GM12878 (cell line): ENCODE results near the gene ARF5. TPM values are rescaled to one million over a fixed set of nuclear protein-coding genes. Genes with fewer than 3 reads are reported as not detected.

Experiments used
- ATAC-seq: fragments of 200-7000 bp; cut with Tn5 transposase; 3 replicates; pipeline ENCODE4 v1.9.1; 2020; ENCODE audit warnings: mild to moderate bottlenecking, moderate library complexity
- BruUV-seq: library from RNA; stranded (reverse); fragments of 400-500 nt; replicated peaks from 2 replicates; lab custom pipeline; 2021; lab: Mats Ljungman, UMichigan
- CTCF ChIA-PET: fragments of 300-600 bp; sonication (Branson Sonifier 250); formaldehyde crosslinking; extraction: SDS; loops from one replicate; lab custom pipeline; 2021; ENCODE audit warnings: inconsistent platforms; lab: Yijun Ruan, JAX
- POLR2A ChIA-PET: fragments of 350-600 bp; formaldehyde crosslinking; extraction: SDS; loops from one replicate; lab custom pipeline; 2021; ENCODE audit warnings: inconsistent platforms; lab: Charles Lee
- RAD21 ChIA-PET: fragments of 300-600 bp; sonication (Branson Sonifier 250); formaldehyde crosslinking; loops from one replicate; lab custom pipeline; 2023; ENCODE audit warnings: antibody characterized with exemption; ENCODE audit not compliant: unreplicated experiment; lab: Charles Lee
- SMC1A ChIA-PET: fragments of 300-600 bp; sonication (Branson Sonifier 250); formaldehyde crosslinking; loops from one replicate; lab custom pipeline; 2023; ENCODE audit not compliant: unreplicated experiment, uncharacterized antibody; lab: Charles Lee
- DNase-seq: peaks from one replicate; pipeline ENCODE4 v3.0.0-alpha.2; 2011; ENCODE audit warnings: low read depth, low spot score
- FAIRE-seq: peaks from 3 replicates; lab custom pipeline; 2011; peaks lifted over from hg19 to GRCh38; lab: Jason Lieb, UNC
- H2AFZ ChIP-seq: 2 replicates; pipeline ENCODE4 v1.6.0; 2011; ENCODE audit warnings: low read depth, low read length, control low read depth; ENCODE audit not compliant: control insufficient read depth
- H3K27ac ChIP-seq: 2 replicates; pipeline ENCODE4 v1.5.1; 2011; ENCODE audit warnings: control low read depth; ENCODE audit not compliant: control insufficient read depth, insufficient read depth
- H3K27me3 ChIP-seq, 2 experiments: replicated peaks in 1 of 2; 2 replicates each; pipeline versions ENCODE4 v1.6.0 to v1.6.1; 2011; ENCODE audit warnings: low read length in 1 of 2; ENCODE audit not compliant: control insufficient read depth in 2 of 2, insufficient read depth in 2 of 2
- H3K36me3 ChIP-seq, 2 experiments: 2 replicates each; pipeline ENCODE4 v1.5.1; 2011; ENCODE audit warnings: low read length in 1 of 2; ENCODE audit not compliant: control insufficient read depth in 2 of 2, insufficient read depth in 2 of 2
- H3K4me1 ChIP-seq: 2 replicates; pipeline ENCODE4 v1.6.1; 2011; ENCODE audit warnings: mild to moderate bottlenecking, low read length, moderate library complexity, mixed read lengths; ENCODE audit not compliant: control insufficient read depth, insufficient read depth
- H3K4me2 ChIP-seq: 2 replicates; pipeline ENCODE4 v1.6.0; 2011; ENCODE audit warnings: control low read depth; ENCODE audit not compliant: control insufficient read depth, insufficient read depth
- H3K4me3 ChIP-seq: fragments of 200-600 bp; sonication (generic); 2 replicates; pipeline ENCODE4 v1.5.1; 2016
- H3K79me2 ChIP-seq: 2 replicates; pipeline ENCODE4 v1.6.0; 2011; ENCODE audit warnings: low read length; ENCODE audit not compliant: control insufficient read depth, insufficient read depth
- H3K9ac ChIP-seq: 2 replicates; pipeline ENCODE4 v1.8.0; 2011; ENCODE audit warnings: low read length, control low read depth, mixed read lengths; ENCODE audit not compliant: control insufficient read depth, insufficient read depth
- H3K9me3 ChIP-seq: replicated peaks from 3 replicates; pipeline ENCODE4 v1.5.1; 2011; ENCODE audit warnings: mild to moderate bottlenecking, low read length; ENCODE audit not compliant: control insufficient read depth, insufficient read depth
- H4K20me1 ChIP-seq: 2 replicates; pipeline ENCODE4 v1.6.0; 2011; ENCODE audit not compliant: control insufficient read depth, insufficient read depth
- EGR1 ChIP-seq, 2 experiments: IDR thresholded peaks; 1 replicate in 1 of 2; 2 replicates in 1 of 2; pipeline ENCODE4 v1.6.1; 2011 to 2012; ENCODE audit warnings: low read depth in 2 of 2, low read length in 2 of 2, borderline replicate concordance in 1 of 2, mild to moderate bottlenecking in 1 of 2, moderate library complexity in 1 of 2
- ESRRA ChIP-seq: IDR thresholded peaks from 2 replicates; pipeline ENCODE4 v1.6.1; 2012; ENCODE audit warnings: mild to moderate bottlenecking, low read length, improper control_type of control experiment
- MTA2 ChIP-seq: fragments of 450-650 bp; IDR thresholded peaks from 2 replicates; pipeline ENCODE4 v1.6.1; 2016; ENCODE audit warnings: low read depth, mild to moderate bottlenecking, moderate library complexity
- PAX8 ChIP-seq: fragments of 450-650 bp; IDR thresholded peaks from 2 replicates; pipeline ENCODE4 v1.6.1; 2017; ENCODE audit warnings: mild to moderate bottlenecking, moderate library complexity
- RBBP5 ChIP-seq: fragments of 200-600 bp; sonication (generic); conservative IDR thresholded peaks from 2 replicates; pipeline ENCODE4 v1.6.1; 2016
- ZNF24 ChIP-seq: fragments of 450-650 bp; IDR thresholded peaks from 2 replicates; pipeline ENCODE4 v1.6.1; 2017; ENCODE audit warnings: antibody characterized with exemption, mild to moderate bottlenecking
- in situ Hi-C: fragments of 300-500 bp; cut with MboI; formaldehyde crosslinking; loops from 9 replicates; pipeline ENCODE4 v1.14.3; 2018; ENCODE audit warnings: mixed read lengths
- intact Hi-C: fragments of 100-400 bp; cut with micrococcal nuclease; formaldehyde crosslinking; loops from one replicate; pipeline ENCODE4 v1.14.2; 2022; ENCODE audit not compliant: unreplicated experiment
- polyA plus RNA-seq, 11 experiments: library from polyadenylated mRNA; depleted of rRNA in 4 of 11; unstranded in 6 of 11; stranded (reverse) in 5 of 11; fragments of >200 nt; fragmentation: Nextera tagmentation in 4 of 11; fragmentation: Illumina TruSeq in 1 of 11; extraction: Ambion mirVana in 4 of 11; extraction: Trizol in 1 of 11; gene quantifications; 1 replicate in 1 of 11; 2 replicates in 10 of 11; pipeline versions ENCODE4 v1.2.1 to v1.2.3, GENCODE V29; 2011 to 2016; ENCODE audit warnings: inconsistent platforms in 2 of 11, missing spikeins in 2 of 11, low read depth in 1 of 11
- total RNA-seq, 4 experiments: library from RNA; depleted of rRNA in 3 of 4; stranded (reverse); fragments of >200 nt in 3 of 4; fragmentation: Illumina TruSeq in 1 of 4; extraction: Trizol in 1 of 4; gene quantifications; 2 replicates each; pipeline versions ENCODE4 v1.2.1 to v1.2.3, GENCODE V29; 2013 to 2021

Gene ARF5
- total and polyA plus RNA-seq, 10 of the 15 experiments (the other 5 are each of a cell fraction or from before 2014, with no cell fraction given), result 11.0 to 210 (median 131) TPM

DNA sequence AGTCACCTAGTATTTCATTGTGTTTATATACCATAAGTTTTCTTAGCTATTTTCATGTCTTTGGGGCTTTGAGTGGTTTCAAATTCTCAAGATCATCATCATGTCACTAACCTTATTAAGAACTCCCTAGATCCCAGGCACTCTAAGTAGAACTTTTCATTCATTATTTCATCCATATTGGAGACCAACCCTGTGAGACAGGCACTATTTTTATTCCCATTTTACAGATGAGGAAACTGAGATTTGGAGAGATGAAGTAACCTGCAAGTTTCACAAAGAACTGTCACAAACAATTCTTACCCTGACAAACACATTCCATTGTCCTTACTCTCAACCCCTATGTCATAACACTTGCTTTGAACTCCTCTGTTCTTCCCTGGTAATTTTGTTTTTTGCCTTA lies 50.0 kb downstream of the ARF5 start:
- FAIRE-seq (no peak), ATAC-seq (no peak), DNase-seq (no peak)
- Histone ChIP-seq H3K79me2 (no peaks in the 10 kb centered on the region), H3K4me1 (no peaks in the 10 kb centered on the region), H3K9ac (no peak overlapping the region), H3K36me3 (no peaks in the 10 kb centered on the region), H4K20me1 (no peaks in the 10 kb centered on the region), H3K9me3 (no peaks in the 10 kb centered on the region; the same call in 2 of the 3 replicates), H3K27me3 (no peaks in the 10 kb centered on the region), H3K4me3 (no peak overlapping the region), H2AFZ (no peak overlapping the region), H3K27ac (no peak overlapping the region), H3K4me2 (no peak overlapping the region)
- in situ Hi-C loops (no loop called here), intact Hi-C loops (no loop called here)
- CTCF ChIA-PET, result interaction anchor here (1.9 to 2.4 kb wide), 2 partner anchors 10 to 50 kb away, joined by 5 to 7 read pairs; partner anchors contain the start of gene ARF5
- no TSS peak for BruUV-seq
- TF ChIP-seq ESRRA, result no peak
- no peak for TF ChIP-seq ZNF24
- no peak for TF ChIP-seq RBBP5
- no peak for TF ChIP-seq EGR1 (IDR thresholded peaks at IDR 0.05; ENCODE audit: borderline replicate concordance in 1 of 2, low read depth in 2 of 2, low read length in 2 of 2)
- TF ChIP-seq PAX8, result no peak
- no peak for TF ChIP-seq MTA2
- POLR2A ChIA-PET, result no interaction called here
- SMC1A ChIA-PET, result interaction anchor here (1.4 to 2.0 kb wide), 2 partner anchors 11 to 16 kb away, joined by 4 to 6 read pairs; no protein-coding TSS in a partner anchor
- RAD21 ChIA-PET, result interaction anchor here (0.6 kb wide), 1 partner anchor 18 kb away, joined by 4 read pairs; no protein-coding TSS in a partner anchor

Other genes starting within 250 kb of the ARF5 start
- gene ZNF800, start 195.7 kb upstream of the ARF5 start, total RNA-seq (2014; rRNA removed), result 14.5 and 16.7 TPM in 2 replicates
- gene ZNF800, start 195.7 kb upstream of the ARF5 start, total RNA-seq (2014; rRNA removed; fragmentation: Illumina TruSeq; extraction: Trizol), result 33.9 and 34.3 TPM in 2 replicates
- 28.5 and 31.2 TPM in 2 replicates for gene ZNF800, start 195.7 kb upstream of the ARF5 start, total RNA-seq (2021)
- 23.0 and 31.8 TPM in 2 replicates for gene ZNF800, start 195.7 kb upstream of the ARF5 start, polyA plus RNA-seq (2011; rRNA removed)
- 24.5 and 38.1 TPM in 2 replicates for gene ZNF800, start 195.7 kb upstream of the ARF5 start, polyA plus RNA-seq (2014; fragmentation: Illumina TruSeq; extraction: Trizol)
- gene ZNF800, start 195.7 kb upstream of the ARF5 start, polyA plus RNA-seq (2014; fragmentation: Nextera tagmentation; extraction: Ambion mirVana), result 1 to 10 TPM; 6.8 to 7.4 TPM
- 11.0 and 11.8 TPM in 2 replicates for gene ZNF800, start 195.7 kb upstream of the ARF5 start, polyA plus RNA-seq (2014; rRNA removed)
- gene ZNF800, start 195.7 kb upstream of the ARF5 start, polyA plus RNA-seq (2016; fragmentation: Nextera tagmentation; extraction: Ambion mirVana), result 10 to 100 TPM; 26.6 to 27.6 TPM
- gene GCC1, start 2.8 kb upstream of the ARF5 start, total RNA-seq (2014; rRNA removed), result 11.3 and 11.9 TPM in 2 replicates
- gene GCC1, start 2.8 kb upstream of the ARF5 start, total RNA-seq (2014; rRNA removed; fragmentation: Illumina TruSeq; extraction: Trizol), result 9.2 and 9.6 TPM in 2 replicates
- gene GCC1, start 2.8 kb upstream of the ARF5 start, total RNA-seq (2021), result 14.7 and 14.9 TPM in 2 replicates
- gene GCC1, start 2.8 kb upstream of the ARF5 start, polyA plus RNA-seq (2011; rRNA removed), result 7.1 and 7.5 TPM in 2 replicates
- 7.0 and 8.0 TPM in 2 replicates for gene GCC1, start 2.8 kb upstream of the ARF5 start, polyA plus RNA-seq (2014; fragmentation: Illumina TruSeq; extraction: Trizol)
- 1 to 10 TPM; 1.8 to 2.7 TPM for gene GCC1, start 2.8 kb upstream of the ARF5 start, polyA plus RNA-seq (2014; fragmentation: Nextera tagmentation; extraction: Ambion mirVana)
- gene GCC1, start 2.8 kb upstream of the ARF5 start, polyA plus RNA-seq (2014; rRNA removed), result 8.4 and 8.7 TPM in 2 replicates
- 10 to 100 TPM; 13.5 to 17.2 TPM for gene GCC1, start 2.8 kb upstream of the ARF5 start, polyA plus RNA-seq (2016; fragmentation: Nextera tagmentation; extraction: Ambion mirVana)
- 0.90 and 1.0 TPM in 2 replicates for gene FSCN3, start 5.3 kb downstream of the ARF5 start, total RNA-seq (2014; rRNA removed)
- gene FSCN3, start 5.3 kb downstream of the ARF5 start, total RNA-seq (2014; rRNA removed; fragmentation: Illumina TruSeq; extraction: Trizol), result 0.31 and 0.69 TPM in 2 replicates
- 0.69 TPM in 1 of 2 replicates, not detected in the other for gene FSCN3, start 5.3 kb downstream of the ARF5 start, total RNA-seq (2021)
- 0.48 and 0.60 TPM in 2 replicates for gene FSCN3, start 5.3 kb downstream of the ARF5 start, polyA plus RNA-seq (2011; rRNA removed)
- 0.73 TPM in 1 of 2 replicates, not detected in the other for gene FSCN3, start 5.3 kb downstream of the ARF5 start, polyA plus RNA-seq (2014; fragmentation: Illumina TruSeq; extraction: Trizol)
- gene FSCN3, start 5.3 kb downstream of the ARF5 start, polyA plus RNA-seq (2014; fragmentation: Nextera tagmentation; extraction: Ambion mirVana), result under 1 TPM in 1 of 2 experiments, not detected in 1; 0.29 TPM
- 0.58 and 1.1 TPM in 2 replicates for gene FSCN3, start 5.3 kb downstream of the ARF5 start, polyA plus RNA-seq (2014; rRNA removed)
- gene FSCN3, start 5.3 kb downstream of the ARF5 start, polyA plus RNA-seq (2016; fragmentation: Nextera tagmentation; extraction: Ambion mirVana), result under 1 TPM in 1 of 2 experiments, not detected in 1; 0.28 TPM
- not detected in 2 replicates for gene PAX4, start 29.7 kb downstream of the ARF5 start, total RNA-seq (2014; rRNA removed)
- not detected in 2 replicates for gene PAX4, start 29.7 kb downstream of the ARF5 start, total RNA-seq (2014; rRNA removed; fragmentation: Illumina TruSeq; extraction: Trizol)
- gene PAX4, start 29.7 kb downstream of the ARF5 start, total RNA-seq (2021), result not detected in 2 replicates
- 0.14 and 0.27 TPM in 2 replicates for gene PAX4, start 29.7 kb downstream of the ARF5 start, polyA plus RNA-seq (2011; rRNA removed)
- not detected in 2 replicates for gene PAX4, start 29.7 kb downstream of the ARF5 start, polyA plus RNA-seq (2014; fragmentation: Illumina TruSeq; extraction: Trizol)
- not detected for gene PAX4, start 29.7 kb downstream of the ARF5 start, polyA plus RNA-seq (2014; fragmentation: Nextera tagmentation; extraction: Ambion mirVana)
- not detected in 2 replicates for gene PAX4, start 29.7 kb downstream of the ARF5 start, polyA plus RNA-seq (2014; rRNA removed)
- not detected for gene PAX4, start 29.7 kb downstream of the ARF5 start, polyA plus RNA-seq (2016; fragmentation: Nextera tagmentation; extraction: Ambion mirVana)
- 172 and 173 TPM in 2 replicates for gene SND1, start 63.8 kb downstream of the ARF5 start, total RNA-seq (2014; rRNA removed)
- 137 and 139 TPM in 2 replicates for gene SND1, start 63.8 kb downstream of the ARF5 start, total RNA-seq (2014; rRNA removed; fragmentation: Illumina TruSeq; extraction: Trizol)
- 269 and 270 TPM in 2 replicates for gene SND1, start 63.8 kb downstream of the ARF5 start, total RNA-seq (2021)
- gene SND1, start 63.8 kb downstream of the ARF5 start, polyA plus RNA-seq (2011; rRNA removed), result 130 and 139 TPM in 2 replicates
- gene SND1, start 63.8 kb downstream of the ARF5 start, polyA plus RNA-seq (2014; fragmentation: Illumina TruSeq; extraction: Trizol), result 152 and 163 TPM in 2 replicates
- 10 to 100 TPM; 52.4 to 70.0 TPM for gene SND1, start 63.8 kb downstream of the ARF5 start, polyA plus RNA-seq (2014; fragmentation: Nextera tagmentation; extraction: Ambion mirVana)
- gene SND1, start 63.8 kb downstream of the ARF5 start, polyA plus RNA-seq (2014; rRNA removed), result 138 and 161 TPM in 2 replicates
- 100 to 1,000 TPM; 214 to 230 TPM for gene SND1, start 63.8 kb downstream of the ARF5 start, polyA plus RNA-seq (2016; fragmentation: Nextera tagmentation; extraction: Ambion mirVana)